GM23248 (cell line): Measurements from ENCODE around the gene CAST. TPM values are rescaled to one million over a fixed set of nuclear protein-coding genes. Genes with fewer than 3 reads are reported as not detected.
A peak's percentile ranks its signal among the peaks of the same experiment; 100 is the strongest.

ENCODE experiments used
- DNase-seq: peaks from one replicate; pipeline ENCODE4 v3.0.0-alpha.2; 2015
- H2AFZ ChIP-seq: fragments of 200-600 bp; sonication (generic); 2 replicates; pipeline ENCODE4 v1.6.1; 2016; ENCODE audit warnings: antibody characterized with exemption
- H3F3A ChIP-seq: fragments of 200-600 bp; sonication (generic); 2 replicates; pipeline ENCODE4 v1.6.1; 2016; ENCODE audit warnings: mild to moderate bottlenecking, antibody characterized with exemption, mixed run types; ENCODE audit not compliant: insufficient read depth
- H3K27ac ChIP-seq: fragments of 200-600 bp; sonication (generic); 2 replicates; pipeline ENCODE4 v1.5.1; 2016; ENCODE audit warnings: mild to moderate bottlenecking
- H3K27me3 ChIP-seq: fragments of 200-600 bp; sonication (generic); replicated peaks from 2 replicates; pipeline ENCODE4 v1.6.1; 2016; ENCODE audit warnings: mild to moderate bottlenecking; ENCODE audit not compliant: insufficient read depth
- H3K36me3 ChIP-seq: fragments of 200-600 bp; sonication (generic); 2 replicates; pipeline ENCODE4 v1.6.1; 2016; ENCODE audit warnings: low read depth, mild to moderate bottlenecking
- H3K4me1 ChIP-seq: fragments of 200-600 bp; sonication (generic); 2 replicates; pipeline ENCODE4 v1.6.1; 2016; ENCODE audit warnings: mild to moderate bottlenecking; ENCODE audit not compliant: insufficient read depth
- H3K4me2 ChIP-seq: fragments of 200-600 bp; sonication (generic); one replicate; pipeline ENCODE4 v1.6.1; 2016; ENCODE audit warnings: mild to moderate bottlenecking; ENCODE audit not compliant: unreplicated experiment
- H3K4me3 ChIP-seq: fragments of 200-600 bp; sonication (generic); 2 replicates; pipeline ENCODE4 v1.5.1; 2016; ENCODE audit warnings: mild to moderate bottlenecking
- H3K79me2 ChIP-seq: fragments of 200-600 bp; sonication (generic); 2 replicates; pipeline ENCODE4 v1.6.1; 2016; ENCODE audit warnings: mild to moderate bottlenecking; ENCODE audit not compliant: insufficient read depth
- H3K9ac ChIP-seq: fragments of 200-600 bp; sonication (generic); 2 replicates; pipeline ENCODE4 v1.6.1; 2016; ENCODE audit warnings: mild to moderate bottlenecking
- H3K9me2 ChIP-seq: fragments of 200-600 bp; sonication (generic); 2 replicates; pipeline ENCODE4 v1.6.1; 2016; ENCODE audit warnings: mixed run types, mild to moderate bottlenecking, moderate library complexity; ENCODE audit not compliant: insufficient read depth
- H3K9me3 ChIP-seq: fragments of 200-600 bp; sonication (generic); one replicate; pipeline ENCODE4 v1.6.1; 2017; ENCODE audit warnings: low read depth
- H4K20me1 ChIP-seq: fragments of 200-600 bp; sonication (generic); 2 replicates; pipeline ENCODE4 v1.6.0; 2016; ENCODE audit not compliant: insufficient read depth
- EZH2 ChIP-seq: fragments of 200-600 bp; sonication (generic); IDR thresholded peaks from 2 replicates; pipeline ENCODE4 v1.6.1; 2018; ENCODE audit warnings: antibody characterized with exemption, mild to moderate bottlenecking; ENCODE audit not compliant: insufficient read depth, poor library complexity, severe bottlenecking
- EZH2phosphoT487 ChIP-seq: fragments of 200-600 bp; sonication (generic); IDR thresholded peaks from 2 replicates; pipeline ENCODE4 v1.6.1; 2018; ENCODE audit warnings: antibody characterized with exemption, moderate library complexity, mild to moderate bottlenecking, low read depth; ENCODE audit not compliant: insufficient read depth
- WGBS, 2 experiments: methylation state at CpG; one replicate each; pipeline ENCODE4 v1.1.6; 2015 to 2017; ENCODE audit warnings: low lambda C conversion rate in 2 of 2, low coverage in 1 of 2; ENCODE audit errors: missing lambda C conversion rate in 2 of 2; 5-methylcytosine and 5-hydroxymethylcytosine counted together
- in situ Hi-C: fragments of 300-500 bp; cut with MboI; formaldehyde crosslinking; loops from 2 replicates; pipeline ENCODE4 v1.15.0; 2020
- polyA plus RNA-seq: library from polyadenylated mRNA; unstranded; fragments of >200 nt; fragmentation: Nextera tagmentation; extraction: Ambion mirVana; gene quantifications from 2 replicates; pipeline ENCODE4 v1.2.1, GENCODE V29; 2016
- total RNA-seq: library from RNA; depleted of rRNA; stranded (reverse); fragments of >200 nt; shearing (Covaris generic); gene quantifications from 2 replicates; pipeline ENCODE4 v1.2.3, GENCODE V29; 2014

CAST gene
- total and polyA plus RNA-seq, 2 experiments from 2014 or later, result 179 to 196 TPM

GRCh38 chr5:96625365-96625764 lies 36.8 kb upstream of the CAST start:
- Histone ChIP-seq H2AFZ (no peak overlapping the region), H3K9me3 (no peaks in the 10 kb centered on the region), H3K79me2 (no peaks in the 10 kb centered on the region), H4K20me1 (no peaks in the 10 kb centered on the region), H3K27me3 (no peaks in the 10 kb centered on the region), H3K36me3 (no peaks in the 10 kb centered on the region), H3K4me1 (peaks cover 48% of the 10 kb centered on the region), H3K4me2 (no peak overlapping the region), H3K9me2 (no peaks in the 10 kb centered on the region), H3K9ac (no peak overlapping the region), H3F3A (peaks cover 40% of the 10 kb centered on the region), H3K4me3 (no peak overlapping the region), H3K27ac (no peak overlapping the region)
- no peak for TF ChIP-seq EZH2
- TF ChIP-seq EZH2phosphoT487, result no peak
- no peak for DNase-seq
- 68 to 77% methylated on average over 2 of the region's 2 CpGs for WGBS, 2 experiments
- in situ Hi-C loops, result no loop called here

DNA sequence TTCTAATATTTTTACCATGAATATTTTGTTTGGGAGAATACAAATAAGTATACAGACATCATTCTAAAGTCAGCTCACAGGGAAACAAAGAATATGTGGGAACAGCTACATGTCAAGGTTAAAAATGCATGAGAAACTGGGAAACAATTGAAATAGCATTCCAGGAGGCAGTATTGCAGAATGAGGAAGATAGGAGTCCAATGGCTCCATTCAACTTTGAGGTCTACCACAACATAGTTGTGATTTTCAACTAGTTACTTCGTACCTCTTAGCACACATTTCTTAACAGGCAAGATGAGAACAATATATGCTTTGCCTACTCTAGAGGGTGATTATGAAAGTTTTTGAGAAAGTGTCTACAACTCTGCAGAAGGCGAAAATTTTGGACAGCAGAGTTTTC lies 35.2 kb upstream of the CAST start:
- Histone ChIP-seq H3K9me2 (no peaks in the 10 kb centered on the region), H3K4me3 (0 out of 2 replicates have a peak overlapping the region, but pooled peaks have one; percentile 12), H4K20me1 (no peaks in the 10 kb centered on the region), H3K4me1 (peaks cover 51% of the 10 kb centered on the region), H3K4me2 (peak overlapping the region; percentile 63), H3K9ac (peak overlapping the region; percentile 48), H3K79me2 (no peaks in the 10 kb centered on the region), H2AFZ (no peak overlapping the region), H3K9me3 (no peaks in the 10 kb centered on the region), H3K27me3 (no peaks in the 10 kb centered on the region), H3K36me3 (no peaks in the 10 kb centered on the region), H3F3A (peaks cover 43% of the 10 kb centered on the region), H3K27ac (peak overlapping the region; percentile 88)
- peak; percentile 90 for DNase-seq
- WGBS, 2 experiments, result 47 to 52% methylated on average over 2 of the region's 2 CpGs
- TF ChIP-seq EZH2phosphoT487, result 0 out of 2 replicates have a peak, but pooled peaks have one; percentile 70
- no peak for TF ChIP-seq EZH2
- in situ Hi-C loops, result no loop called here

DNA sequence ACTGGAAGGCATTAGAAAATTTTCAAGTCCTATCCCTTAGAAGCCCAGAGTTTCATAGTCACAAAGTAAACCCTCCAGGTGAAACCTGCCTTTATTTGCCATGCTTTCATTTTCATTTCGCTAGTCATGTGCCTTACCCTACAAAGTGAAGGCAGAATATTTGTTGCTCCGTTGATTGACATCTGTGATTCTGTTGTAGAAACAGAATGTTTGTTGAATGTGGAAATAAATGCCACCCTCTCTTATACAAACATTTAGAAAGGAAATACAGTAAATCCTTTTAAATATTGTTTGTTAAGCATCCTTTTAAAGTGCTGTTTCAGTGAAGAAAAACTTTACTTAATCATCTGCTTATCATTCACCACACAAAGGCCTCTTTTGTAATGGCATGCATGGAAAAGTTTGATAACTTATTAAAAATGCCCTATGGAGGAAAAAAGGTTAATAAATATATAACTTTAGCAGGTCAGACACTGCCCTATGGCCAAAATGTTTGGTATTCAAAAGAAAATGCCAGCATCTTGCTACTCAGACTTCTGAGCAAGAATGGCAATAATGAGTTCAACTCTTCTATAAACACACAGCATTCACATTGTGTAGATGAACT lies 34.3 kb upstream of the CAST start:
- DNase-seq, result no peak
- Histone ChIP-seq H3F3A (peaks cover 43% of the 10 kb centered on the region), H3K79me2 (no peaks in the 10 kb centered on the region), H3K4me3 (no peak overlapping the region), H3K4me1 (peaks cover 51% of the 10 kb centered on the region), H2AFZ (no peak overlapping the region), H3K9me3 (no peaks in the 10 kb centered on the region), H3K27me3 (no peaks in the 10 kb centered on the region), H4K20me1 (no peaks in the 10 kb centered on the region), H3K9me2 (no peaks in the 10 kb centered on the region), H3K4me2 (peak overlapping the region; percentile 49), H3K27ac (peak overlapping the region; percentile 65), H3K36me3 (no peaks in the 10 kb centered on the region), H3K9ac (no peak overlapping the region)
- WGBS, 2 experiments, result 97% methylated on average over 2 of the region's 2 CpGs
- in situ Hi-C loops, result no loop called here
- TF ChIP-seq EZH2phosphoT487 (no peak), EZH2 (no peak)

GRCh38 chr5:96628406-96628805 lies 33.8 kb upstream of the CAST start:
- H4K20me1 ChIP-seq, result no peaks in the 10 kb centered on the region
- no peak overlapping the region for H3K9ac ChIP-seq
- no peak for DNase-seq
- peak overlapping the region; percentile 49 for H3K4me2 ChIP-seq
- in situ Hi-C loops, result no loop called here
- no peaks in the 10 kb centered on the region for H3K79me2 ChIP-seq
- H3K27ac ChIP-seq, result peak overlapping the region; percentile 65; the same call in 1 of the 2 replicates
- TF ChIP-seq EZH2 (no peak), EZH2phosphoT487 (no peak)
- H3K9me2 ChIP-seq, result no peaks in the 10 kb centered on the region
- H3F3A ChIP-seq, result peaks cover 43% of the 10 kb centered on the region
- no peak overlapping the region for H3K4me3 ChIP-seq
- no peaks in the 10 kb centered on the region for H3K9me3 ChIP-seq
- no peaks in the 10 kb centered on the region for H3K36me3 ChIP-seq
- H3K27me3 ChIP-seq, result no peaks in the 10 kb centered on the region
- 87 to 92% methylated on average over 3 of the region's 3 CpGs for WGBS, 2 experiments
- no peak overlapping the region for H2AFZ ChIP-seq
- peaks cover 51% of the 10 kb centered on the region for H3K4me1 ChIP-seq
